ENCODE results near the gene NUBP2.

NUBP2 gene

GRCh38 chr16:1772362-1772907 lies 10.3 kb upstream of the NUBP2 start, which contains the start of gene EME2:
Gene EME2, plus strand, starts transcription at chr16:1772810. Its CDS starts 418 bp downstream, at chr16:1773228.
- peak; percentile 53 for DNase-seq (ENCODE audit: low read depth)

GRCh38 chr16:1772908-1773702 lies 9.7 kb upstream of the NUBP2 start, which contains the start of gene MRPS34:
Gene MRPS34, minus strand, starts transcription at chr16:1773134. Its CDS starts 15 bp downstream, at chr16:1773119.
- peak; percentile 79 for DNase-seq (ENCODE audit: low read depth)

GRCh38 chr16:1773703-1774447 lies 8.9 kb upstream of the NUBP2 start:
- no peak for DNase-seq (ENCODE audit: low read depth)

GRCh38 chr16:1774448-1774780 lies 8.3 kb upstream of the NUBP2 start:
- no peak for DNase-seq (ENCODE audit: low read depth)

- no peak for DNase-seq (ENCODE audit: low read depth)
Measured at GRCh38 chr16:1775006-1775845, 7.5 kb upstream of the NUBP2 start.

GRCh38 chr16:1775846-1776671 lies 6.7 kb upstream of the NUBP2 start:
- DNase-seq (ENCODE audit: low read depth) = no peak

GRCh38 chr16:1776672-1776955 lies 6.1 kb upstream of the NUBP2 start:
- DNase-seq (ENCODE audit: low read depth) = no peak

GRCh38 chr16:1776991-1777374 lies 5.8 kb upstream of the NUBP2 start:
- DNase-seq (ENCODE audit: low read depth) = no peak

- no peak for DNase-seq (ENCODE audit: low read depth)
Measured at GRCh38 chr16:1777375-1778199, 5.2 kb upstream of the NUBP2 start.

- DNase-seq (ENCODE audit: low read depth) = no peak
Measured at GRCh38 chr16:1778200-1779179, 4.3 kb upstream of the NUBP2 start.

- no peak for DNase-seq (ENCODE audit: low read depth)
Measured at GRCh38 chr16:1779234-1779701, 3.5 kb upstream of the NUBP2 start.

GRCh38 chr16:1779741-1780676 lies 2.8 kb upstream of the NUBP2 start:
- no peak for DNase-seq (ENCODE audit: low read depth)

GRCh38 chr16:1780677-1781072 lies 2.1 kb upstream of the NUBP2 start:
- DNase-seq (ENCODE audit: low read depth) = no peak

- DNase-seq (ENCODE audit: low read depth) = no peak
Measured at GRCh38 chr16:1781254-1781653, 1.5 kb upstream of the NUBP2 start.

- DNase-seq (ENCODE audit: low read depth) = no peak
Measured at GRCh38 chr16:1781758-1782407, 877 bp upstream of the NUBP2 start.

- no peak for DNase-seq (ENCODE audit: low read depth)
Measured at GRCh38 chr16:1784977-1785845, 2.5 kb downstream of the NUBP2 start.

GRCh38 chr16:1785846-1786170 lies 3.0 kb downstream of the NUBP2 start:
- no peak for DNase-seq (ENCODE audit: low read depth)
